HG02938 (cell line): ENCODE measurements around the gene LTBP4.

Experiments used
- ATAC-seq: cut with Tn5 transposase; IDR thresholded peaks from one replicate; pipeline ENCODE4 v1.9.1; 2021; ENCODE audit warnings: mild to moderate bottlenecking, moderate library complexity; ENCODE audit not compliant: unreplicated experiment

Gene LTBP4

GRCh38 chr19:40596608-40597328 is 4.4 kb upstream of the LTBP4 start:
- ATAC-seq: no peak

- ATAC-seq: no peak
Measured at GRCh38 chr19:40597329-40597838, 3.8 kb upstream of the LTBP4 start.

- no peak for ATAC-seq
Measured at GRCh38 chr19:40598121-40598917, 2.9 kb upstream of the LTBP4 start.

- no peak for ATAC-seq
Measured at GRCh38 chr19:40598918-40599307, 2.3 kb upstream of the LTBP4 start.

- no peak for ATAC-seq
Measured at GRCh38 chr19:40599331-40599901, 1.8 kb upstream of the LTBP4 start.

GRCh38 chr19:40599902-40600569 is 1.1 kb upstream of the LTBP4 start:
- ATAC-seq: no peak

GRCh38 chr19:40600570-40601133 is 517 bp upstream of the LTBP4 start:
- no peak for ATAC-seq

- no peak for ATAC-seq
Measured at GRCh38 chr19:40603071-40603388, 1.9 kb downstream of the LTBP4 start.

- ATAC-seq: peak; percentile 65
Measured at GRCh38 chr19:40603389-40604170, 2.4 kb downstream of the LTBP4 start.

GRCh38 chr19:40604171-40604646 is 3.0 kb downstream of the LTBP4 start:
- no peak for ATAC-seq

- no peak for ATAC-seq
Measured at GRCh38 chr19:40604647-40605215, 3.6 kb downstream of the LTBP4 start.

- no peak for ATAC-seq
Measured at GRCh38 chr19:40605216-40605971, 4.2 kb downstream of the LTBP4 start.

- ATAC-seq: no peak
Measured at GRCh38 chr19:40607311-40608239, 6.4 kb downstream of the LTBP4 start.

- no peak for ATAC-seq
Measured at GRCh38 chr19:40608240-40608621, 7.1 kb downstream of the LTBP4 start.

GRCh38 chr19:40608957-40609356 is 7.8 kb downstream of the LTBP4 start:
- ATAC-seq: no peak

GRCh38 chr19:40609561-40610395 is 8.6 kb downstream of the LTBP4 start:
- peak; percentile 47 for ATAC-seq

GRCh38 chr19:40610396-40611064 is 9.4 kb downstream of the LTBP4 start:
- no peak for ATAC-seq
